Uterus (tissue), 4 donors: ENCODE data around the gene CC2D2A. TPM values are rescaled to one million over a fixed set of nuclear protein-coding genes. Genes with fewer than 3 reads are reported as not detected.

Experiments used
- DNase-seq, 2 donors: peaks; one replicate each; pipeline ENCODE4 v3.0.0-alpha.2; 2019 to 2020
- H3K27ac ChIP-seq, 2 donors: fragments of 200-600 bp; sonication (generic); 1 replicate in 1 of 2; 2 replicates in 1 of 2; pipeline ENCODE4 v1.5.1; 2016 to 2018
- H3K27me3 ChIP-seq, 2 donors: fragments of 200-600 bp; sonication (generic); one replicate each; pipeline ENCODE4 v1.5.1; 2018 to 2019; ENCODE audit warnings: control low read depth in 1 of 2
- H3K36me3 ChIP-seq, 2 donors: fragments of 200-600 bp; sonication (generic); one replicate each; pipeline ENCODE4 v1.5.1; 2019; ENCODE audit warnings: control low read depth in 1 of 2
- H3K4me1 ChIP-seq, 2 donors: fragments of 200-600 bp; sonication (generic); one replicate each; pipeline ENCODE4 v1.5.1; 2018 to 2019; ENCODE audit warnings: control low read depth in 1 of 2
- H3K4me3 ChIP-seq, 2 donors: fragments of 200-600 bp; sonication (generic); 1 replicate in 1 of 2; 2 replicates in 1 of 2; pipeline ENCODE4 v1.5.1; 2018 to 2019; ENCODE audit warnings: mild to moderate bottlenecking in 1 of 2
- H3K9me3 ChIP-seq, 2 donors: fragments of 200-600 bp; sonication (generic); one replicate each; pipeline ENCODE4 v1.5.1; 2019; ENCODE audit warnings: control low read depth in 1 of 2
- POLR2A ChIP-seq, 2 donors: fragments of 450-650 bp; IDR thresholded peaks; one replicate each; pipeline ENCODE4 v1.6.1; 2016; ENCODE audit warnings: antibody characterized with exemption in 2 of 2, mild to moderate bottlenecking in 1 of 2, moderate library complexity in 1 of 2
- intact Hi-C: fragments of 100-400 bp; cut with DNase I; formaldehyde crosslinking; loops from one replicate; pipeline ENCODE4 v1.15.1; 2023; ENCODE audit warnings: low total_unique reads
- total RNA-seq, 4 donors: library from RNA; depleted of rRNA in 3 of 4; stranded (reverse); fragments of >200 nt in 3 of 4; gene quantifications; one replicate each; pipeline versions ENCODE4 v1.1.0 to v1.2.4, GENCODE V29; 2014 to 2023
- TF ChIP-seq, protein P1 (sequence below), 4 experiments: fragments of 200-600 bp in 2 of 4; fragments of 450-650 bp in 2 of 4; sonication (generic) in 2 of 4; IDR thresholded peaks; one replicate each; pipeline ENCODE4 v1.5.1; 2016 to 2019; ENCODE audit warnings: antibody characterized with exemption in 4 of 4, mild to moderate bottlenecking in 2 of 4, moderate library complexity in 1 of 4
- donor health status: DM: yes; HTN: yes; CAD: no.

Gene CC2D2A
- total RNA-seq, 4 donors from 2014 or later = 16.8 to 54.4 (median 33.9) TPM

DNA sequence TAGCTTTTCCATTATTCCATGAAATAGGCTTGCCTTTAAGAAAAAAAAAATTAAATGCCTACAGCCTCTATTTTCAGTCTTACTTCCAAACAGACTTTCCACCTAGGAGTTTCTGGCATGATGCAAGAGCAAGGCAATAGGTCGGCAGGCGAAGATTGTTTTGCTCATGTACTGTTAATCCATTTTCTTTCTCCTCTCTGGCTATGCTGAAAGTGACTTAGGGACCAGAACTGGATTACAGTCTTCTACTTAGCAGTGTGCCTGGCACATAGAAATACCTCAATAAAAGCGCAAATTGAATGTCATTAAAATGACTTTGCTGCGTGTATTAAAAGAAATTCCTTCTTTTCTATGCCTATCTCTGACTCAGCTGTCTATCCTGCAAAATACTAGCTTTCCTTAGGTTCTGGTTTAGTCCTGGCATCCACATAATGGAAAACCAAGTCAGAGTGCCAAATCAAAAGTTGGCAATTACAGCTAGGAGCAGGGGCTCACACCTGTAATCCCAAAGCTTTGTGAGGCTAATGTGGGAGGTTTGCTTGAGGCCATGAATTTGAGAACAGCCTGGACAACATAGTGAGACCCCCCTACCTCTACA lies 51.9 kb downstream of the CC2D2A start:
- H3K9me3 ChIP-seq = no peaks in the 10 kb centered on the region
- no peak for DNase-seq
- no peaks in the 10 kb centered on the region for H3K4me1 ChIP-seq
- intact Hi-C loops = no loop called here
- H3K27ac ChIP-seq = no peak overlapping the region
- no peaks in the 10 kb centered on the region for H3K27me3 ChIP-seq
- TF ChIP-seq, protein P1, sequence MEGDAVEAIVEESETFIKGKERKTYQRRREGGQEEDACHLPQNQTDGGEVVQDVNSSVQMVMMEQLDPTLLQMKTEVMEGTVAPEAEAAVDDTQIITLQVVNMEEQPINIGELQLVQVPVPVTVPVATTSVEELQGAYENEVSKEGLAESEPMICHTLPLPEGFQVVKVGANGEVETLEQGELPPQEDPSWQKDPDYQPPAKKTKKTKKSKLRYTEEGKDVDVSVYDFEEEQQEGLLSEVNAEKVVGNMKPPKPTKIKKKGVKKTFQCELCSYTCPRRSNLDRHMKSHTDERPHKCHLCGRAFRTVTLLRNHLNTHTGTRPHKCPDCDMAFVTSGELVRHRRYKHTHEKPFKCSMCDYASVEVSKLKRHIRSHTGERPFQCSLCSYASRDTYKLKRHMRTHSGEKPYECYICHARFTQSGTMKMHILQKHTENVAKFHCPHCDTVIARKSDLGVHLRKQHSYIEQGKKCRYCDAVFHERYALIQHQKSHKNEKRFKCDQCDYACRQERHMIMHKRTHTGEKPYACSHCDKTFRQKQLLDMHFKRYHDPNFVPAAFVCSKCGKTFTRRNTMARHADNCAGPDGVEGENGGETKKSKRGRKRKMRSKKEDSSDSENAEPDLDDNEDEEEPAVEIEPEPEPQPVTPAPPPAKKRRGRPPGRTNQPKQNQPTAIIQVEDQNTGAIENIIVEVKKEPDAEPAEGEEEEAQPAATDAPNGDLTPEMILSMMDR (IDR thresholded peaks at IDR 0.05) = no peak
- TF ChIP-seq POLR2A (IDR thresholded peaks at IDR 0.05) = no peak
- no peak overlapping the region for H3K4me3 ChIP-seq
- H3K36me3 ChIP-seq = no peaks in the 10 kb centered on the region

DNA sequence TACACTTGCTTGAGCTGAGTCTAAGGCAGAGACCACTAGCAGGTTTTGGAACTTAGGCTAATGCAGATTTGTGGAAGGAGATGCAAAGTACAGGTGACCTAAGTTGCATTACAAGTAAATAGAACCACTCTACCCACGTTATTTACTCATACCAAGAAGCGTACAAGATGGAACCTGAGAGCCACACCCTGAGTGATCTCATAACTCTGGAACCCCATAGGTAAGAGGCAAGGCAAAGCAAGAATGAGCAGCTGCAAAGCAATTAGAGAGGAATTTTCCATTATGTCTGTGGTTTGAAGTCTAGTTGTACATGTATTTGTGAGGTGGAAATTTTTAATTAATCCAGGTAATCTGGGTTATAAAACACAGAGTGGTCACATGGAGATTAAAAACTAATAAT lies 55.4 kb downstream of the CC2D2A start:
- H3K4me3 ChIP-seq = no peak overlapping the region
- H3K27me3 ChIP-seq = no peaks in the 10 kb centered on the region
- no peak overlapping the region for H3K27ac ChIP-seq
- H3K4me1 ChIP-seq = no peaks in the 10 kb centered on the region
- intact Hi-C loops = no loop called here
- no peaks in the 10 kb centered on the region for H3K36me3 ChIP-seq
- no peaks in the 10 kb centered on the region for H3K9me3 ChIP-seq
- no peak for DNase-seq
- TF ChIP-seq POLR2A (IDR thresholded peaks at IDR 0.05) = no peak
- TF ChIP-seq, protein P1 (IDR thresholded peaks at IDR 0.05) = no peak

DNA sequence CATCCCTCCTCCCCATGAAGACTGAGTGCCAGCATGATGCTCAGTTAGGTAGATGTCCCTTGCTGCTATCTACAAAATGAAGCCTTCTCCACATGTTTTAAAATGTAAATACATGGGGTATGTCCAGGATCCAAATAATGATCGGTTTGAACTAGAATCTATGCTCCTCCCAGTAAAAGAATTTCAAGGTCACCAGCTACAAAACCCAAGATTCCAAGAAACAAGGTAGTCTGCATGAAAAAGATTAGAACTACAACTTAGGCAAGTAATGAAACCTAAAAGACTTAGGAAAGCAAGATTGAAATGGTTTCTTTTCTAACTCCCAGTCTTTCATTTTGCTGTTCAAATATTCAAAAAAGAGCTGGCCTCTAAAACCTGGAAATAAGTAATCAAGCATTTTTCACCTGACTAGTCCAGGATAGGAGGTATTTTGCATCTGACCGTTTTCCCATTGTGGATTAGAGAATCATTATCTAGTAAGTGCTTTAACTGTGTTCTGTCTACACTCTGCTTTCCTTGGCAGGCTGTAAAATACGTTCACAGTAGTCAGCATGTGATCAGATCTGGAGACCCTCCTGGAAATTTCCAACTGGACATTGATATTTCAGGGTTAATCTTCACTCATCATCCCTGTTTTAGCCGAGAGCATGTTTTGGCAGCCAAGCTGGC lies 57.4 kb downstream of the CC2D2A start:
- no peaks in the 10 kb centered on the region for H3K36me3 ChIP-seq
- DNase-seq = no peak
- no peaks in the 10 kb centered on the region for H3K27me3 ChIP-seq
- TF ChIP-seq POLR2A (IDR thresholded peaks at IDR 0.05) = no peak
- TF ChIP-seq, protein P1 (IDR thresholded peaks at IDR 0.05) = no peak
- intact Hi-C loops = no loop called here
- H3K4me1 ChIP-seq = no peaks in the 10 kb centered on the region
- no peak overlapping the region for H3K27ac ChIP-seq
- no peak overlapping the region for H3K4me3 ChIP-seq
- no peaks in the 10 kb centered on the region for H3K9me3 ChIP-seq

DNA sequence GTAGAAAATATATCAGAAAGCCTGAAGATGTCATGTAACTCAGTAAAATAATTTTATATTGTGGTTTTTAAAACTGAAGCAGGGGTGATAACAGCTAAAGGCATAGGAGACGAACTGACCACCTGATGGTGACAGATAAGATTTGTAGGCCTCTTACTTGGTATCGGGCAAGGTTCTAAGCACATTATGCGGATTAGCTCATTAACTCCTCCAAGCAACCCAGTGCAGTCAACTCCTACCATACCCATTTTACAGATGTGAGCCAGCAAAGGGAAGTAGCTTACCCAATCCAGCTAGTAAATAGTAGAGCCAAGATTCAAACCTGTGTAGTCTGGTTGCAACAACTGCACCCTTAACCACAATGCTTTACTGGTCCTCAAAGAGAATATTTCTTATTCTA lies 62.1 kb downstream of the CC2D2A start:
- intact Hi-C loops = no loop called here
- TF ChIP-seq, protein P1 (IDR thresholded peaks at IDR 0.05) = no peak
- TF ChIP-seq POLR2A (IDR thresholded peaks at IDR 0.05) = no peak
- no peaks in the 10 kb centered on the region for H3K4me1 ChIP-seq
- no peaks in the 10 kb centered on the region for H3K9me3 ChIP-seq
- no peaks in the 10 kb centered on the region for H3K27me3 ChIP-seq
- no peak overlapping the region for H3K27ac ChIP-seq
- no peaks in the 10 kb centered on the region for H3K36me3 ChIP-seq
- H3K4me3 ChIP-seq = no peak overlapping the region
- DNase-seq = no peak

DNA sequence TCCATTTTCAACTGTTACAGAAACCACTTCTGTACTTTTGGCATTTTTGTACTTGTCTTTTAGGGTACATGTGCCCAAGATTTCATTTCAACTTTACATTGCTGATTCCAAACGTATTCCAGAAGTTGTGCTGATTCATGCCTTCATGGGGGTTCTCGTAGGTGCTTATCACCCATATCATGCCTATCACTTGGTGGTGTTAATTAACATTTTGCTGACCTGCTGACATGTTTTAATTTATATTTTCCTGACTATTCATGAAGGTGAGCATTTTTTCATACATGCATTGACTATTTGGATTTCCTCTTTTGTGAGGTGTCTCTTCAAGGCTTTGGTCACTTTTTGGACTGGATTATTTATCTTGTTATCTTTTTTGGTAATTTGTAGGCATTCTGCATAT lies 64.1 kb downstream of the CC2D2A start:
- no peak for DNase-seq
- Histone ChIP-seq H3K4me3 (no peak overlapping the region), H3K27ac (no peak overlapping the region), H3K36me3 (no peaks in the 10 kb centered on the region), H3K4me1 (no peaks in the 10 kb centered on the region), H3K9me3 (no peaks in the 10 kb centered on the region), H3K27me3 (no peaks in the 10 kb centered on the region)
- intact Hi-C loops = no loop called here
- no peak for TF ChIP-seq POLR2A (IDR thresholded peaks at IDR 0.05)
- TF ChIP-seq, protein P1 (IDR thresholded peaks at IDR 0.05) = no peak
